Colonic mucosa (tissue), 4 donors: Measurements from ENCODE around the gene ARL6IP1. TPM values are rescaled to one million over a fixed set of nuclear protein-coding genes. Genes with fewer than 3 reads are reported as not detected.

Experiments
- DNase-seq: peaks from one replicate; pipeline ENCODE4 v3.0.0-alpha.2; 2020
- H3K27ac ChIP-seq: fragments of 200-600 bp; one replicate; pipeline ENCODE4 v1.8.0; 2021
- H3K27me3 ChIP-seq: fragments of 200-600 bp; one replicate; pipeline ENCODE4 v1.8.0; 2021
- H3K36me3 ChIP-seq: fragments of 200-600 bp; one replicate; pipeline ENCODE4 v1.8.0; 2021
- H3K4me1 ChIP-seq: fragments of 200-600 bp; one replicate; pipeline ENCODE4 v1.8.0; 2021; ENCODE audit warnings: mild to moderate bottlenecking
- H3K4me3 ChIP-seq: fragments of 200-600 bp; one replicate; pipeline ENCODE4 v1.8.0; 2021
- H3K9ac ChIP-seq, 2 donors: one replicate each; pipeline ENCODE4 v1.7.0; 2013; ENCODE audit warnings: control low read depth in 2 of 2, low read depth in 2 of 2, low read length in 2 of 2
- H3K9me3 ChIP-seq: fragments of 200-600 bp; one replicate; pipeline ENCODE4 v1.8.0; 2021
- CTCF ChIP-seq: fragments of 200-600 bp; IDR thresholded peaks from one replicate; pipeline ENCODE4 v1.8.0; 2022; ENCODE audit warnings: antibody characterized with exemption, mild to moderate bottlenecking
- intact Hi-C: fragments of 100-400 bp; cut with DNase I; formaldehyde crosslinking; loops from one replicate; pipeline ENCODE4 v1.14.1; 2022
- total RNA-seq, 2 donors: library from RNA; stranded (reverse); fragmentation: NEBNext Ultra II Directional in 1 of 2; extraction: Animal tissue kit (Norgen Biotek cat#: 25700) in 1 of 2; gene quantifications; one replicate each; pipeline ENCODE4 v1.2.1, GENCODE V29; 2021
- donor health status: healthy.
- donor health status: DM: no; HTN: no; CAD: no.
- donor health status: DM: no; HTN: no; CAD: no.

Gene ARL6IP1
- total RNA-seq, 2 donors from 2014 or later: 205 to 251 TPM

GRCh38 chr16:18829251-18829650 is 27.9 kb upstream of the ARL6IP1 start:
- H3K9ac ChIP-seq: no peak overlapping the region
- no peaks in the 10 kb centered on the region for H3K4me1 ChIP-seq
- no peaks in the 10 kb centered on the region for H3K9me3 ChIP-seq
- no peak for TF ChIP-seq CTCF
- no peak for DNase-seq
- no peak overlapping the region for H3K27ac ChIP-seq
- intact Hi-C loops: no loop called here
- no peaks in the 10 kb centered on the region for H3K27me3 ChIP-seq
- peaks cover 29% of the 10 kb centered on the region for H3K36me3 ChIP-seq
- H3K4me3 ChIP-seq: no peak overlapping the region

- peaks cover 29% of the 10 kb centered on the region for H3K36me3 ChIP-seq
- H3K27me3 ChIP-seq: no peaks in the 10 kb centered on the region
- H3K4me1 ChIP-seq: no peaks in the 10 kb centered on the region
- no peak overlapping the region for H3K4me3 ChIP-seq
- DNase-seq: no peak
- intact Hi-C loops: no loop called here
- no peaks in the 10 kb centered on the region for H3K9me3 ChIP-seq
- TF ChIP-seq CTCF: no peak
- H3K27ac ChIP-seq: no peak overlapping the region
- H3K9ac ChIP-seq: no peak overlapping the region
Measured at GRCh38 chr16:18827890-18828289, 26.5 kb upstream of the ARL6IP1 start.

- no peaks in the 10 kb centered on the region for H3K4me1 ChIP-seq
- intact Hi-C loops: no loop called here
- H3K27me3 ChIP-seq: no peaks in the 10 kb centered on the region
- no peak for TF ChIP-seq CTCF
- no peak overlapping the region for H3K4me3 ChIP-seq
- H3K36me3 ChIP-seq: peaks cover 3% of the 10 kb centered on the region
- H3K9me3 ChIP-seq: no peaks in the 10 kb centered on the region
- DNase-seq: no peak
- H3K9ac ChIP-seq: no peak overlapping the region
- no peak overlapping the region for H3K27ac ChIP-seq
Measured at GRCh38 chr16:18816286-18816685, 14.9 kb upstream of the ARL6IP1 start.

GRCh38 chr16:18811925-18812324 is 10.6 kb upstream of the ARL6IP1 start:
- H3K9me3 ChIP-seq: no peaks in the 10 kb centered on the region
- no peaks in the 10 kb centered on the region for H3K27me3 ChIP-seq
- intact Hi-C loops: no loop called here
- no peak overlapping the region for H3K4me3 ChIP-seq
- no peak for TF ChIP-seq CTCF
- H3K4me1 ChIP-seq: no peaks in the 10 kb centered on the region
- DNase-seq: no peak
- no peak overlapping the region for H3K9ac ChIP-seq
- no peak overlapping the region for H3K27ac ChIP-seq
- H3K36me3 ChIP-seq: no peaks in the 10 kb centered on the region

GRCh38 chr16:18809165-18809564 is 7.8 kb upstream of the ARL6IP1 start:
- no peak overlapping the region for H3K27ac ChIP-seq
- TF ChIP-seq CTCF: no peak

GRCh38 chr16:18805257-18805773 is 4.0 kb upstream of the ARL6IP1 start:
- Histone ChIP-seq H3K27ac (no peak overlapping the region), H3K4me1 (peaks cover 4% of the 10 kb centered on the region), H3K27me3 (no peaks in the 10 kb centered on the region), H3K9me3 (no peaks in the 10 kb centered on the region), H3K36me3 (no peaks in the 10 kb centered on the region), H3K9ac (no peak overlapping the region), H3K4me3 (no peak overlapping the region)
- TF ChIP-seq CTCF: no peak
- no peak for DNase-seq
- intact Hi-C loops: no loop called here

More at GRCh38 chr16:18809165-18809564, 7.8 kb upstream of the ARL6IP1 start:
- Histone ChIP-seq H3K4me3 (no peak overlapping the region), H3K9ac (no peak overlapping the region), H3K4me1 (no peaks in the 10 kb centered on the region), H3K27me3 (no peaks in the 10 kb centered on the region), H3K36me3 (no peaks in the 10 kb centered on the region), H3K9me3 (no peaks in the 10 kb centered on the region)
- DNase-seq: no peak
- intact Hi-C loops: no loop called here
